Stimulated activated CD4-positive, alpha-beta T cell treated with anti-CD3 and anti-CD28 coated beads, Interleukin-4, amount 100 ng/mL, for 48 hours (primary cell): Measurements from ENCODE around the gene FAM25A.

Experiments
- DNase-seq, 2 donors: peaks; one replicate each; pipeline ENCODE4 v3.0.0-alpha.2; 2020; ENCODE audit warnings: low read depth in 2 of 2

Gene FAM25A

GRCh38 chr10:87060280-87060928 is 40.3 kb downstream of the FAM25A start:
- DNase-seq: no peak

- no peak for DNase-seq
Observed at GRCh38 chr10:87064651-87065050, 44.6 kb downstream of the FAM25A start.

DNA sequence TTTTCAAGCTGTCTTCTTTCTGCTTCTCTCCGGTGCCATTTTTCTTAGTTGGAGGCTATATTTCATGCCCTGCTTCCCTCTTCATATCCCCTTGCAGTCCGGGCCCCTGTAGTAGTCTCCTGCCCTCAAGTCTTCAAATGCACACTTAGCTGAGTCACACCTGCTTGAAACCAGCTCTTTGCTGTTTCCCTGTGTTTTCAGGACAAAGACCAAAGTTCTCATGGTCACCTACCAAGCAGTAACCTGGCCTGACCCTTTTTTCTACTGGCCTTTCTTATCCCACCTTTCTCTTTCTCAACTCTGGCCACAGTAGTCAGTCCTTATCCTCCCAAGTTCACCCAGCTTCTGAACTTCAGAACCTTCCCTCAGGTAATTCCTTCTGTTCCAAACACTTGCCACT is 46.1 kb downstream of the FAM25A start:
- no peak for DNase-seq

DNA sequence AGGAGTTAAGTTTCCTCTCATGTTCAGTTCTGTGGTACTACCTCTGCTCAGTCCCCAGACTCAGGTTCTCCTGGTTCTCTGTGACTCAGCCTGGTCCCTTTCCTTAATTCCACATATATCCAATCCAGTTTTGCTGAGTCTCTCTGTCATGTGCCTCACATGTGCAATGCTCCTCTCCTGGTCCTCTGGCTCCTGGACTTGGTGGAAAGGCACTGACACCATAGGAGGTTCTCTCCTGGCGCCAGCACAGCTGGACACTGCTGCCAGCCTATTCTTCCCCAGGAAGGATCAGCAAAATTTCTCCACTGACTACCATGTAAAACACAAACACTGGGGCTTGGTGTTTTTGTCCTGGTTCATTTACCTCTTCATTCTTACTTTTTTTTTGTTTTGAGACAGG is 46.8 kb downstream of the FAM25A start:
- DNase-seq: no peak

GRCh38 chr10:87068281-87068680 is 48.2 kb downstream of the FAM25A start:
- DNase-seq: no peak

DNA sequence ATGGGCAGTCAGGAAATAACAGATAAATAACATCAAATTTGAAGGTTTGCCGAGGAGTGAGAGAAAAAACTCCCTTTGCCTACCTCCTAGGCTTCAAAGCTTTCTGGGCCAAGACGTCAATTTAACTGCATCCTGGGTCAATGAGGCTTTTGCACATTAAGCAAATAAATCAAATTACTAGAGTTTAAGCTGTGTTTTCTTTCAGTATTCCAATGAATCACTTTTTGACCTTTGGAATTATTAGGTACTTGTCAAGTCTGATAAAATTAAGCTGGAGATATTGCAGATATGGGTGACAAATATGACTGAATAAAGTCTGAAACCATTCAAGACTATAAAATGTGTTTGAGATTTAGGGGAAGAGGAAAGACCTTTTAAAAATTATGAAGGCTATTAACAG is 52.4 kb downstream of the FAM25A start:
- DNase-seq: no peak
